ENCODE results near the gene SPSB1. TPM values are rescaled to one million over a fixed set of nuclear protein-coding genes. Genes with fewer than 3 reads are reported as not detected.
A peak's percentile ranks its signal among the peaks of the same experiment; 100 is the strongest.

The SPSB1 gene
- total and polyA plus RNA-seq, 2 donors from 2014 or later, result 12.7 to 25.9 TPM

GRCh38 chr1:9324246-9325096 lies 31.8 kb downstream of the SPSB1 start:
- no peaks in the 10 kb centered on the region for H3K9me3 ChIP-seq (ENCODE audit: control insufficient read depth in 2 of 3, insufficient read depth in 1 of 3, low read length in 3 of 3)
- peaks cover 0 to 15% (median 4%) of the 10 kb centered on the region in 3 donors for H3K4me1 ChIP-seq (ENCODE audit: control insufficient read depth in 2 of 3, insufficient read depth in 2 of 3, low read depth in 1 of 3, low read length in 3 of 3)
- intact Hi-C loops (cut with DNase I), result no loop called here
- no peak for FAIRE-seq
- no peak overlapping the region for H3K4me3 ChIP-seq (ENCODE audit: low read length in 3 of 3)
- H3K27ac ChIP-seq (ENCODE audit: low read depth in 2 of 2, low read length in 2 of 2), result no peak overlapping the region
- TF ChIP-seq CTCF (IDR thresholded peaks at IDR 0.05; ENCODE audit: borderline replicate concordance, extremely low read depth, insufficient read depth), result no peak
- no peak overlapping the region for H3K9ac ChIP-seq (ENCODE audit: low read length in 3 of 3)
- H3K27me3 ChIP-seq (ENCODE audit: control insufficient read depth, insufficient read depth, low read length), result no peaks in the 10 kb centered on the region
- no peak for DNase-seq
- no peaks in the 10 kb centered on the region for H3K36me3 ChIP-seq (ENCODE audit: control insufficient read depth in 2 of 3, insufficient read depth in 3 of 3, low read length in 3 of 3)

GRCh38 chr1:9326596-9326995 lies 33.9 kb downstream of the SPSB1 start:
- no peak for FAIRE-seq
- no peak for DNase-seq
- H3K27ac ChIP-seq (ENCODE audit: low read depth in 2 of 2, low read length in 2 of 2), result peak overlapping the region in 1 of 2 donors; percentile 14

GRCh38 chr1:9328201-9328600 lies 35.5 kb downstream of the SPSB1 start:
- Histone ChIP-seq H3K27me3 (ENCODE audit: control insufficient read depth, insufficient read depth, low read length) (no peaks in the 10 kb centered on the region), H3K9me3 (ENCODE audit: control insufficient read depth in 2 of 3, insufficient read depth in 1 of 3, low read length in 3 of 3) (no peaks in the 10 kb centered on the region), H3K36me3 (ENCODE audit: control insufficient read depth in 2 of 3, insufficient read depth in 3 of 3, low read length in 3 of 3) (no peaks in the 10 kb centered on the region), H3K9ac (ENCODE audit: low read length in 3 of 3) (no peak overlapping the region), H3K27ac (ENCODE audit: low read depth in 2 of 2, low read length in 2 of 2) (no peak overlapping the region), H3K4me3 (ENCODE audit: low read length in 3 of 3) (no peak overlapping the region), H3K4me1 (ENCODE audit: control insufficient read depth in 2 of 3, insufficient read depth in 2 of 3, low read depth in 1 of 3, low read length in 3 of 3) (peaks cover 0 to 9% (median 0%) of the 10 kb centered on the region in 3 donors)
- no peak for TF ChIP-seq CTCF (IDR thresholded peaks at IDR 0.05; ENCODE audit: borderline replicate concordance, extremely low read depth, insufficient read depth)
- DNase-seq (no peak), FAIRE-seq (no peak)
- intact Hi-C loops (cut with DNase I), result no loop called here

More at GRCh38 chr1:9326596-9326995, 33.9 kb downstream of the SPSB1 start:
- H3K9me3 ChIP-seq (ENCODE audit: control insufficient read depth in 2 of 3, insufficient read depth in 1 of 3, low read length in 3 of 3), result no peaks in the 10 kb centered on the region
- TF ChIP-seq CTCF (IDR thresholded peaks at IDR 0.05; ENCODE audit: borderline replicate concordance, extremely low read depth, insufficient read depth), result no peak
- no peaks in the 10 kb centered on the region for H3K36me3 ChIP-seq (ENCODE audit: control insufficient read depth in 2 of 3, insufficient read depth in 3 of 3, low read length in 3 of 3)
- H3K4me3 ChIP-seq (ENCODE audit: low read length in 3 of 3), result no peak overlapping the region
- no peaks in the 10 kb centered on the region for H3K27me3 ChIP-seq (ENCODE audit: control insufficient read depth, insufficient read depth, low read length)
- H3K4me1 ChIP-seq (ENCODE audit: control insufficient read depth in 2 of 3, insufficient read depth in 2 of 3, low read depth in 1 of 3, low read length in 3 of 3), result peaks cover 0 to 12% (median 0%) of the 10 kb centered on the region in 3 donors
- intact Hi-C loops (cut with DNase I), result no loop called here
- H3K9ac ChIP-seq (ENCODE audit: low read length in 3 of 3), result no peak overlapping the region

Data from kidney (tissue), 14 donors.